Measurements from ENCODE around the gene PGAM2.

The PGAM2 gene

DNA sequence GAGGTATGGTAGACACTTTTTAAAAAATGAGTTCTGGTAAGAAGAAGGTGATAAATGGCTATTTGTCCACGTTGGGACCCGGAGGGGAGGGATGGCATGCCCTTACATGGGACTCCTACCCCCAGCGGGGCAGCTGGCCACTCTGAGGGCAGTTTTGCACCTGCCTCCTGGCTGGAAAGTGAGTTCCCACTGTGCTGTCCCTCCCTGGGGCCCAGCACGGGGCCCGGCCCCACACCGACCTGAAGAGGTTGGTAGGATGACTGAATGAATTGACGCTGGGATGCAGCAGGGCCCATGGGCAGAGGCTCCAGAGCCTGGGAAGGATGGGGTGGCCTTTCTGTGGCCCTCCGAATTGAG is 38.2 kb upstream of the PGAM2 start:
- DNase-seq: no peak

DNA sequence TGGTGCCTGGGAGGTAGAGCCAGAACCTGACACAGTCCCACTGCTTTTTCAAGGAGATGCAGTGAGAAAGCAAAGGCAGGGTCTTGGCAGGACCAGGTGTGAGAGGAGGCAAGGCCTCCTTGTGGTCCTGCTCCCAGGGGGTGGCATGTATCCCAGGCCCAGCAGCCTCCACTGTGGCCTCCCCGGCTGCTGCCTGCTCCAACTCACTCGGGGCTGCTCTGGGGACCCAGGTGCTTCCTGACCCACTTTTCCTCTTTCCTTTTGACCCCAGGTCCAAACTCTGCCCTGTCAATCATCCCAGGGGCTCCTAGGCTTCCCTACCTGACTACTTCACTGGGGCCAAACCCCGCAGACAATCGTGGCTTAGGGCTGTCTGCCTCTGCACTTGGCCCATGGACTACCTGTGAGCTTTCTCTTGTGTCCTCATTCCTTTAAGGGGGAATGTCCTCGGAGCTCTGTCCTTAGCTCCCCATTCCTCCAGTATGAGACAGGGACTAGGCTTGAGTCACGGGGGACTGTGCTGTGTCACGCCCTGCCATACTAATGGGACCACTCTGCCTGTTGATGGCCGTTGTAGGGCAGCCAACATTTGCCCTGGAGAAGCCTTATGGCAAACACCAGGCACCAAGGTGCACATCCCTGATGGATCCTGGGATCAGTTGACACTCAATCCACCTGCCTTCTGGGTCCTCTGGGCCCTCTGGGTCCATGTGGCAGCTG is 37.6 kb upstream of the PGAM2 start:
- no peak for DNase-seq

DNA sequence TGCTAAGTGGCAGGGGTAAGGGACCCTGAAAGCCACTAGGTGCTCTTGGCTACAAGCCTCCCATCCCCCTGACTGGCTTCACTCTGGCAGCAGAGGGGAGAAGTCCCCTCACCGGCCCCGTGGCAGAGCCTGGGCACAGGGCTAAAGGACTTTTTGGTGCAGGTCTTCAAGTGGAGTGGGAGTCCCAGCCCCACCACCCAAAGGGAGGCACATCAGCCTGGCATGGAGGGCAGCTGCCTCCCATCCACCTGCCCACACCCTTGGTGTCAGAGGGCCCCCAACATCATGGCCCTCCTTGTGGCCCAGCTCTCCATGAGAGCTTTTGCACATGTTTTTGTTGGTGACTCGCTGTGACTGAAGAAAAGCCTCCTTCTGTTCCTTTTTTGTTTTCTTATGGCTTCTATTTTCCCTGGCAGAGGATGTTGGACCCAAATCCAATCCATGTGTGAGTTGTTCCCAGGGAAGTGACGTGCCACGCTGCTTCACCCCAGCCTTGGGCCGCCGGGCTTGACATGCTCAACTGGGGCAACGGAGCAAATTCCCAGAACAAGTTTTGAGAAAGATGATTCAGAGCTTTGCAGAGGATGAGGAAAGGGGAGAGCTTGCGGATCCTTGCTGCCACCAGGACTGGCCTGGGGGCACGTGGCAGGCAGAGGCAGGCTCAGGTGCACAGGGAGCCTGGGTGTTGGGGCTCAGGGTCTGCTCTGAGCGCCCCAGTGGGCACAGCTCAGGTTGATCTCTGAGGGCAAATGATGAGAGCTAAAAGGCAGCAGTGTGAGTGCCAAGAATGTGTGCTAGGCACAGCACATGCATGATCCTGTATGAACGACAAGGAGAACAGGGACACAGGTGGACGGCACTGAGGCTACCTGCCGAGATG is 36.8 kb upstream of the PGAM2 start:
- no peak for DNase-seq

DNA sequence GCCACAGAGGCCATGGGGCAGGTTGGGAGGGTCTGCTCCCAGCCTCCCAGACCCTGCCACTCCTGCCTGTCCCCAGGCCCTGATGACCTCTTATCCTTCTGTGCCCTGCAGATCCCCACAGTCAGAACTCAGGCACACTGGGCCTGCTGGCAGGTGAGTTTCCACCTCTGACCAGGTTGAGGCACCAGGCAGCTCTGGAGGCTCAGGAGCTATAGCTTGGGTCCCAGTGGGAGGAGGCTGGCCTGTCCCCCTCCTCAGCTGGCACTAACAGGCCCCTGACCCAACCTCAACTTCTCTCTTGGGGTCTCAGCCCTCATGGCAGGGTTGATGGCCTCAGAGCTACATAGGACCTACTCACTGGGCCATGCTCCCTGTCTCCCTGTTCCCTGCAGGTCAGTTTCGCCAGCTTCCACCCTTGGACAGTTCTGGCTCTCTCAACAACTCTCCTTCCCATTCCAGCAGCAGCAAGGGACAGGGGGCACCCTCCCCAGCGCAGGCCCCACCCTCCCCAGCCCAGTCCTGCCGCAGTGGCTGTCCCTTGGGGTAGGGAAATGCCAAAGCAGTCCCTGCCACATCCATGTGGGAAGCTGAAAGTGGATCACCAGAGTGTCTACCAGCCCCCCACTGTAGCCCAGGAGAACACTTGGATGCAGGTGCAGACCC is 36.1 kb upstream of the PGAM2 start:
- no peak for DNase-seq

DNA sequence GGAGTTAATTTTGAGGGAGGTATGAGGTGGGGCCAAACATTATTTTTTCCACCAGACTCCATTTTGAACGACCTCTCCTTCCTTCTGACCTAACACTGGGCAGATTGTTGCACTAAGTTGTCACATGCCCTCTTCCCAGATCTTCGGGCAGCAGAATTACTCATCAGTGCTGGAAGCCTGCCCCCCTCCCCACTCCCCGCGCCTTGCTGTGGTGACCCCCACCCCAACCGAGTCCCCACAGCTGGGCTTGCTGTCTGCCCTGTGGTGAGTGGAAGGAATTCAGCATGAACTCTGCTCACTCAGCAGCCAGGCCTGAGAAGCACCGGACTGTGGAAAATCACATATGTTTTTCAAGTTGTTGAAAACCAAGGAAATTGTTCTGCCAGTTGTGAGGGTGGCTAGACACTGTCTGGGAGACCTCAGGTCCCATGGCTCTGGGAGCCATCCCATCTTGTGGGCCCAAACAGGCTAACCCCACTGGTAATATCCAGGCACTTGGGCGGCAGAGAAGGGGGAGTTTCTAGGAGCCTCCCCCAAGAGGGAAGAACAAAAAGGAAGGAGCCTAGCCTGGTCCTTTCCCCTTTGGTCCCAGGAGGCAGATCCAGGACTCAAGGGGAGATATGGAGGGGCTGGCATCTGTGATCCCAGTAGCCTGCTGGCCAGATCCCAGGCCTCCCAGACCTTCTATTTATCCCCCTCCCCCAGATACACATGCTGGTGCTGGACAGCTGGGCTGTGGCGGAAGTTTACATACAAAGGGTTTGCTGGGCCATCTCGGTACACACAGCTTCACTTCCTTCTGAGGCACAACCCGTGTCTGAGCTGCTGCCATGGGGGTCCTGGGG is 35.3 kb upstream of the PGAM2 start:
- DNase-seq: no peak

DNA sequence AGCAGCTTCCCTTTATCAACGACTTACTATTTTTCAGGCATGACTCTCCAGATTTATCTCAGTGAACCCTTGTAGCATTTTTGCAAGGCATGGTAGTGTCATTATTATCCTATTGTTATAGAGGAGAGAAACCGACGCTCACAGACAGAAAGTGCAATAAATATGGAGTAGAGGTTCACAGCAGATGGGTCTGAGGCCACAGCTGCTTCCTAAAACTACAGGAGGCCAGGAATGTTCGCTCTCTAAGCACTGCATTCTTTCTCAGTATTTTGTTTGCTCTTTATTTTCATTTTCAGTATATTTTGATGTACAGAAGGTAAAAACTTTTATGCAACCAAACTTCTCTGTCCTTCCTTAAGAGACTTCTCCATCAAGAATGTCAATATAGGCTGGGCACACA is 34.3 kb upstream of the PGAM2 start:
- DNase-seq: no peak

DNA sequence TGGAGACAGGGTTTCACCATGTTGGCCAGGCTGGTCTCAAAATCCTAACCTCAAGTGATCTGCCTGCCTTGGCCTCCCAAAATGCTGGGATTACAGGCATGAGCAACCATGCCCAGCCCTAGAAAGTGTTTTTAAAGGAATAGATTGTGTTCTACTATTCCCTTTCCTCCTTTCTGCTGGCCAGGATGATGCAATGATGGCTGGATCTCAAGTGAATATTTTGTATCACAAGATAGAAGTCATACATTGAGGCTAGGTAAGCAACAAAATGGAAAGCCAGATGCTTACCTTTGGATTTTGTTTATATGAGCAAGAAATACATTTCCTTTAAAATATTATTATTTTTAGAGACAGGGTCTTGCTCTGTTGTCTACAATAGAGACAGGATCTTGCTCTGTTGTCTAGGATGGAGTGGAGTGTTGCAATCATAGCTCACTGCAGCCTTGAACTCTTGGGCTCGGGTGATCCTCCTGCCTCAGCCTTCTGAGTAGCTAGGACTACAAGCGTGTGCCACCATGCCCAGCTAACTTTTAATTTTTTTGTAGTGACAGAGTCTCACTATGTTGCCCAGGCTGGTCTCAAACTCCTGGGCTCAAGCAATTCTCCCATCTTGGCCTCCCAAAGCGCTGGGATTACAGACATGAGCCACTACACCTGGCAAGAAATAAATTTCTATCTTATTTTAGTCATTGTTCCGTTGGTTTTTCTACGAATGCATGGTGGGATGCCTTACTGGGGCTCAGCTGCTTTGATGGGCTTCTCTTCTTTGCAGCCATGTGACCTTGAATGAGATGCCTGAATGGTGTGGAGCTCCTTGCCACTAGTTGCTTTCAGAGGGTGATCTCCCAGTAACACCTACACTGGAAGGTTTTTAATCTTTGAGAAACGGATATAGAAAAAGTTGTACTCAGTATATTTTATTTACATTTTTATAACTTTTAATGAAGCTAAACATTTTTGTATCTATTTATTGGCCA is 33.0 kb upstream of the PGAM2 start:
- DNase-seq: no peak

DNA sequence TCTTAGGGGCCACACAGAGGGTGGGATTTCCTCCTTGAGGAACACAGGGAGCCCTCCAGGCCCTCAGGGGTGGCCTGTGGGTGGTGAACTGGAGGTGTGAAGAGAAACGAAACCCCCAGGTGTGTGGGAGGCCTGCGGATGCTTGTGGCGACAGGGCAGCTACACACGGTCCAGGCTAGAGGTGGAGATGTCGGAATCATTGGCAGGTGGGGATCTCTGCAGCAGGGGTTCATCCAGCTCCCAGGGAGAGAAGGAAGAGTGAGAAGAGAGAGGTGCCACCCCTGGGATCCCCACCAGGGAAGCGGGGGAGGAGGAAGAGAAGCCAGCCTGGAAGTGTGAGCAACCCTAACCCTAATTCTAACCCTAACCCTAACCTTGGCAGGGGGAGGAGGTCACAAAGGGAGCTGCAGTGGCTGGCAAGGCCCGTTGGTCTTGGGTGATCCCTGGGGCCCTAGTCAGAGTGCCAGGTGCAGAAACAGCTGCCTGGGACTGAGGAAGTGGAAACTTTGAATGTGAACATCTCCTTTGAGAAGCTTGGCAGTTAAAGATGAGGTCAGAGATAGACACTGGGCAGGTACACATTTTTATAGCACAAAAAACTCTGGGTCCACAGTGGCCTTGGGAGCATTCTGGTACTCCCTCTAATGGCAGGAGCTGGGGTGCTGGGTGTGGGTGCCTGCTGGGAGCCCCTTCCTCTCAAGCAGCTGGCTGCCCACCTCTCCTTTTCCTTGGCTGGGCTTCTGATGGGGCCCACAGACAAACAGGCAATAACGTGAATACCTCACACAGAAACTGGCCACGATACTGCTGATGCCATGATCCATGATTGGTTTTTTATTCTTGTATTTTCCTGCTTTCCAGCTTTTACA is 31.9 kb upstream of the PGAM2 start:
- no peak for DNase-seq

DNA sequence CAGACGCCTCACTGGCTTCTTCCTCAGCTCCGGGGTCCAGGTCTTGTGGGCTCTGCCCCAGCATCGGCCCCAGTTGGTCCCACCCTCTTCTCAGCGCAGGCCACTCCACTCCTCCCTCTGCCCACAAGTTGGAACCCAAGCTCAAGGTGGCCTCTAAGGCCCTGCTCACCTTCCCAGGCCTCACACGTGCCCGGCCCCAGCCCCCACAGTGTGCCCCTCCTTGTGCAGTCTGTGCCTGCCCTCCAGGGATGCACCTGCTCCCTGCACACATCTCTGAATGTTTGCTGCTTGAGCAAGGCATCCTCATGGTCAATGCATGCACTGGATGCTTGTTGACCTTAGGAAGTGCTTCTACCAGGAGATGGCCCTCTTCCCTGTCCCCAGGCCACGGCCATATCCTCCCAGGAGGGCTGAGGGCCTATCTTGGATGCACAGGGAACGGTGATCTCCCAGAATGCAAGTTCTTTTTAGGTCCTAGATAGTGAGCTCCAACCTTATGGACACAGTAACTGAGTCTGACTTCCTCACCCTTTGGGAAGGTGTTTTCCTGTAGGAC is 31.0 kb upstream of the PGAM2 start:
- no peak for DNase-seq

DNA sequence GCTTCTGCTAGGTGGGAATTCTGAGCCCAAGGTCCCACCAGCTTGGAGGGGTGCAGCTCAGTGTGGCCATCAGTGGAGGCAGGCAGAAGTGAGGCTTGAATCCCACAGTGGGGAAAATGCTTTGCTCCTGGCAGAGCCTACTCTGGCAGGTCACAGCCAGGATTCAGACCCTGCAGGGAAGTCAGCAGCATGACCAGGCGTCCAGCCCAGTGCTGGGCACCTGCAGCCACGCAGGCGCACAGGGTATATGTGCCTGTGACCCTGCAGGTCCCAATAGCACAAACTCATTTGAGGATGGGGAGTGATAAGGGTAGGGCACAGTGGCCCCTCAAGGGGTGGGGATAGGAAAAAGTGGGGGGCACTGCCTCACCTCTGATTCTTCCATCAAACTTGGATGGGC is 30.4 kb upstream of the PGAM2 start:
- DNase-seq: no peak

DNA sequence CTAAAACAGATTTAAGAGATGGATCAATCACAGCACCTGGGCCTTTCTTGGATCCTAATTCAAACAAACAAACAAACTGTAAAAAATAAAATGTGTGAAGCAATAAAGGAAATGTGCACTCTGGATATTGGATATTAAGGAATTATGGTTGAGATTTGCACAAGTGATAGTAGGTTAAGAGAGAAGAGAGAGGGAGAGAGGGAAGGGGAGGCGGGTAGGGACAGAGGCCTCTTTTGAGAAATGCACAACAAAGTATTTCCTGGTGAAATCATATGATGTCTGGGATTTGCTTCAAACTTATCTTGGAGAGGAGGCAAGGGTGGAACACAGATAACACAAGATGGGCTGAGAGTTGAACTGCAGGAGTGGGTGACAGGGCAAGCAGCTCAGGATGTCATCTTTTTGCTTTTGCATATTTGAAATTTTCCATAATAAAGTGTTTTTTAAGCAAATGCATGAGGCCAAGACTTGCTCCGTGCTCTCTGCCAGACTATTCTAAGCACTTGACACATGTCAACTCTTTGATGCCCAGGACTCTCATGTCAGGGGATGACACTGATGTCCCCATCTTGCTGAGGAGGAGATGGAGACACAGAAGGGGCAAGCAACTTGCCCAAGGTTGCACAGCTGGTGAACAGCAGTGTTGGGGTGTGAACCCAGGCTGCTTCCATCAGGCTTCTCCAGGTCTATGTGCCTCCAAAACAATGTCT is 29.7 kb upstream of the PGAM2 start:
- no peak for DNase-seq

DNA sequence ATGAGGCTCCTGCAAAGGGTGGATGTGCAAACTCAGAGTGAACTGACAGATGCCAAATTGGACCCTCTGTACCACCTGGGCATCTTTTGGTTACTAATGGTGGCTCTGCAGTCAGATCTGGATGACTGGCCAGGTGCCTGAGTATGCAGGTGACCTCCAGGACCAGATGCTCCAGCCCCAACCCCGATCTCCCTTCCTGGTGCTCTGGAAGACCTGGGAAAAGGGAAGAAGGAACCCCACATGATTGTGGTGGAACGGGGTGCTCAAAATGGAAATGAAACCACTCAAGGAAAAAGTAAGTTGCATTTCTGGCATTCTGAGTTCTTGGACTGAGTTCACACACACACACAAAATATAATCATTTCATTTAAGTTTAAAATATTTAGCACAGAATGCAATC is 29.0 kb upstream of the PGAM2 start:
- DNase-seq: no peak

DNA sequence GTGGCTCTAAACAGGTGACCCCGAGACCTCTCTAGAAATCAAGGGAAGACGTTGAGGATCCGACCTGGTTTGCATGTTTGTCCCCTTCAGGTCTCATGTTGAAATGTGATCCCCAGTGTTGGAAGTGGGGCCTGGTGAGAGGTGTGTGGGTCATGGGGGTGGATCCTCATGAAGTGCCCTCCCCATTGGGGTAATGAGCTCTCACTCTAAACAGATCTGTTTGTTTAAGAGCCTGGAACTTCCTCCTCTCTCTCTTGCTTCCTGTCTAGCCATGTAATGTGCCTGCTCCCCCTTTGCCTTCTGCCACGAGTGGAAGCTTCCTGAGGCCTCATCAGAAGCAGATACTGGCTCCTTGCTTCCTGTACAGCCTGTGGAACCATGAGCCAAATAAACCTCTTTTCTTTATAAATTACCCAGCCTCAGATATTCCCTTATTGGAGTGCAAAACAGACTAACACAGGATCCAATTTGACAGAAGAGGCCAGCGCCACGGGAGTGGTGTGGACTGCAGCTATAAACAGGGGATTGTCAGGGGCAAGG is 27.8 kb upstream of the PGAM2 start:
- DNase-seq: no peak

DNA sequence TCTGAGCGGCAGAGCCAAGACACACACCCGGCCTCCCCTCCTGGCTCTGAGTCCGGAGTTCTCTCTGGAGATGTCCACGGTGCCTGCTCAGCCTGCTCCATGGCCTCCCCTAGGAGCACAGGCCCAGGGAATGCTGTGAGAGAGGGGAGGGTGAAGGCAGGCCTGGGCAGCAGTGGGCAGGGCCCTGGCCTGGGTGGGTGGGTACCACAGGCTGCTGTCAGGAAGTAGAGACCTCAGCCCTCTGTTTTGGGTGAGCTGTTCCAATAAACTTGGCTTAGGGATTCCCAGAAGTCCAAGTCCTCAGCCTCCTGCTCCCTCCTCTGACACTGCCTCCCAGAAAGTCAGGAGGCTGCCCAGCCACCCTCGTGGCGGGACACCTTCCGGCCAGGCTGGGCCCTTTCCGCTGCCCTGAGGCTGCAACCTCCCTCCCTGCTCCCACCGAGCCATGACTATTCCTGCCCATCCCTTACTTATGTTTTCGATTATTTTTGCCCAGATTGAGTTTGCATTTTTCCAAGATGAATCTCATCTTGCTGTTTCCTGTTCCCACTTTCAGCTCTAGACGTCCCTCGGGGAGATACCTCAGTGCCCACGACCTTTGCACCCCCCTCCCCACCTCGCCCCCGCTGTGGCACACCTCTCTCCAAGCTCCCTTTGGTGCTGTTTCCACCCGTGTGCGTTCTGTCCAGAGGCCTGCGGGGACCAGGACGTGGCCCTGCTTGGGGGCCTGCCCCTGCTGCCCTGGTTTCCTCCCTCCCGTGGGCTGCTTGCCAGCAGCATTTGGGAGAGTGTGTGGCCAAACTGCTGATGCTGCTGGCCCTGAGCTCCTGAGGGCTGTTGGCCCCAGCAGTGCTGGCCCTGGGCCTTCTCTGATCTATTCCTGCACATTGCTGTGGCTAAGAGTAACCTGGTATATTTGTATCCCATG is 22.8 kb upstream of the PGAM2 start:
- DNase-seq: peak in 1 of 2 experiments; percentile 37

DNA sequence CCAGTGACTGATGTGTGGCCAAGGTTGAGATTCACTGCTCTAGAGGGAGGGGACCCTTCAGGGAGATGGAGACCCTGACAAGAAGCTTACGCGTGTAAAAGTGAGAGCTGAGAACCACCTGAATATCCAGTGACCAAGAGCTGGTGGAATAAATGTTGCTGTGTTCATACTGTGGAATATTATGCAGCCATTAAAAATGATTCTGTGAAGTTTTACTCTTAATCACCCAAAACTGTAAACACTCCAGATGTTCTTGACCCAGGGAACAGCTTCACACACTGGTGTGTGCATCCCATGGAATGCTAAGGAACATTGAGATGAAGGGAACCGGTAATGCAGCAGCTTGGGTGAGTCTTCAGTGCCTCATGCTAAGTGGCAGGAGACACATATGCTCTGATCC is 21.3 kb upstream of the PGAM2 start:
- no peak for DNase-seq

DNA sequence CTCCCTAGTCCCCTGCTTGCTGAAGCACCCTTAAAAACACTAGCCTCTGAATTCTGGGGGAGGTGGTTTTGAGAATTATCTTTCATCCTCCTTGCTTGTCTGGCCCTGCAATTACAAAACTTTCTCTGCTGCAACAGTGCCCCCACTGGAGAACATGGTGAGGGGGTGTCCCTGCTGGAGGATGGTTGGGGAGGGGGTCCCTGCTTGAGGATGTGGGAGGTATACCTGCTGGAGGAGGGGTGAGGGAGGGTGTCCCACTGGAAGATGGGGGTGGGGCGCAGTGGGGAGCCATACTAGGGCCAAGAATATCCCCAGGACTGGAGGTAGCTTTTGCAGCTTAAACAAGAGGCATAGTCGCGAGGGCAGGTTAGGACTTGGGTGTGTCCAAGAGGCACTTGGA is 20.2 kb upstream of the PGAM2 start:
- no peak for DNase-seq

DNA sequence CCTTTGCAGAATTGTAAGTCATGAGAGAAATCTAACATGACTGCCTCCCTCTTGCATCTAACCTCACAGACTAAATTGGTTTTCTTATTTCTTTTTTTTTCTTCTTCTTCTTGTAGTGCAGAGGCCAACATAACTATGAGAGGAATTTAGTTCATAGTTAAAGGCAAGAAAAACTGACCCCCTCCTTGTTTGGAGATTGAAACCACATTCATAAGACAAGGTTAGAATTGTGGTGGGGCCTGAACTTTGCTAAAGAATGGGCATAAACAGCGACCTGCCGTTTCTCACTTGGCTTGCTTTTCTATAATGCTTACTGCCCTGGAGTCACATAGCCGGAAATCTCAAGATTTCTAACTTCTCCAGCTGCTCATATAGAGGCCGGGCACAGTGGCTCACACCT is 19.3 kb upstream of the PGAM2 start:
- DNase-seq: no peak

DNA sequence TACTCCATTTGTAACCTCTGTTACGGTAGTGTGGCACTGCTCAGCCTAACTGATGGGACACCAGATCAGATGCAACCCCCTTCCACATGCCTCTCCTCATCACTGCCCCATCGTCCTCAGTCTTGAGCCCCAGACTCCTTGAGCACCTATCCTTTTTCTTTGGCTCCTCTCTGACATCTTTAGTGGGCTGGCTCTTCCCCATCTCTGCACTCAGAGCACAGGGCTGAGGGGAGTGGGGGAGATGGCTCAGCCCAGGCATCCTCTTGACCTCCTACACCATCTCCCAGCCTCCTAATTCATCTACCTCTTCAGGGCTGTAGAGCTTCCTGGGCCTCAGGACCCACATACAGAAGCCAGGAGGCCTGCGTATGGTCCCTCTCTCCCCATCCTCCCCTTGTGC is 18.4 kb upstream of the PGAM2 start:
- no peak for DNase-seq
